IMR-90 (cell line): ENCODE data around the gene ACTR3C. TPM values are rescaled to one million over a fixed set of nuclear protein-coding genes. Genes with fewer than 3 reads are reported as not detected.
"Not testable (repeated sequence)": the region's sequence is repeated elsewhere in the genome, so short reads cannot be mapped to it uniquely, and the experiment has no call there.

Experiments used
- ATAC-seq: fragments of 200-7000 bp; cut with Tn5 transposase; 2 replicates; pipeline ENCODE4 v1.9.1; 2020; ENCODE audit warnings: low read depth, mild to moderate bottlenecking, moderate library complexity
- BruUV-seq: library from RNA; stranded (reverse); fragments of 400-500 nt; replicated peaks from 2 replicates; lab custom pipeline; 2021; lab: Mats Ljungman, UMichigan
- CTCF ChIA-PET: fragments of 300-600 bp; formaldehyde crosslinking; extraction: SDS; loops from one replicate; lab custom pipeline; 2021; ENCODE audit warnings: antibody characterized with exemption; lab: Yijun Ruan, JAX
- POLR2A ChIA-PET: fragments of 300-600 bp; sonication (Branson Sonifier 250); formaldehyde crosslinking; loops from one replicate; lab custom pipeline; 2022; ENCODE audit warnings: antibody characterized with exemption; ENCODE audit not compliant: unreplicated experiment; lab: Charles Lee
- DNase-seq: peaks from one replicate; pipeline ENCODE4 v3.0.0; 2013
- H2AFZ ChIP-seq: replicated peaks from 2 replicates; pipeline ENCODE3; 2013; ENCODE audit warnings: low read length, mild to moderate bottlenecking; ENCODE audit not compliant: poor library complexity
- H2AK5ac ChIP-seq: 2 replicates; pipeline ENCODE4 v1.6.1; 2013; ENCODE audit warnings: low read depth, low read length, inconsistent platforms
- H2AK9ac ChIP-seq: replicated peaks from 2 replicates; pipeline ENCODE3; 2013; ENCODE audit warnings: mild to moderate bottlenecking, low read depth, low read length, moderate library complexity; ENCODE audit not compliant: poor library complexity
- H2BK120ac ChIP-seq: 2 replicates; pipeline ENCODE4 v1.6.1; 2013; ENCODE audit warnings: low read depth, low read length, inconsistent platforms
- H2BK15ac ChIP-seq: 3 replicates; pipeline ENCODE4 v1.6.1; 2013; ENCODE audit warnings: low read depth, low read length, inconsistent platforms
- H2BK20ac ChIP-seq: 2 replicates; pipeline ENCODE4 v1.6.1; 2013; ENCODE audit warnings: low read depth, mild to moderate bottlenecking, inconsistent platforms, low read length, moderate library complexity
- H2BK5ac ChIP-seq: 2 replicates; pipeline ENCODE4 v1.6.1; 2013; ENCODE audit warnings: mild to moderate bottlenecking, low read depth, low read length, inconsistent platforms; ENCODE audit not compliant: poor library complexity, severe bottlenecking
- H3K14ac ChIP-seq: replicated peaks from 2 replicates; pipeline ENCODE4 v1.6.1; 2013; ENCODE audit warnings: low read depth, low read length, inconsistent platforms
- H3K18ac ChIP-seq: 2 replicates; pipeline ENCODE4 v1.6.1; 2013; ENCODE audit warnings: low read depth, low read length, control low read depth
- H3K23ac ChIP-seq: 2 replicates; pipeline ENCODE4 v1.6.1; 2013; ENCODE audit warnings: low read depth, low read length, inconsistent platforms
- H3K27ac ChIP-seq: 2 replicates; pipeline ENCODE4 v1.5.1; 2013; ENCODE audit warnings: mild to moderate bottlenecking, control low read depth, low read length; ENCODE audit not compliant: insufficient read depth
- H3K27me3 ChIP-seq: 2 replicates; pipeline ENCODE4 v1.6.1; 2013; ENCODE audit warnings: low read length; ENCODE audit not compliant: control insufficient read depth, insufficient read depth
- H3K36me3 ChIP-seq: 2 replicates; pipeline ENCODE4 v1.6.1; 2013; ENCODE audit warnings: low read length, mixed read lengths; ENCODE audit not compliant: control insufficient read depth, insufficient read depth
- H3K4ac ChIP-seq: 2 replicates; pipeline ENCODE4 v1.6.1; 2013; ENCODE audit warnings: low read depth, low read length, inconsistent platforms
- H3K4me1 ChIP-seq: 2 replicates; pipeline ENCODE4 v1.6.1; 2013; ENCODE audit warnings: low read length, mixed read lengths; ENCODE audit not compliant: control insufficient read depth, insufficient read depth
- H3K4me2 ChIP-seq: 2 replicates; pipeline ENCODE4 v1.6.1; 2013; ENCODE audit warnings: low read depth, mild to moderate bottlenecking, control low read depth, low read length, moderate library complexity
- H3K4me3 ChIP-seq: 2 replicates; pipeline ENCODE4 v1.5.1; 2013; ENCODE audit warnings: low read depth, mild to moderate bottlenecking, control low read depth, low read length, moderate library complexity; ENCODE audit not compliant: insufficient read depth
- H3K56ac ChIP-seq: 2 replicates; pipeline ENCODE4 v1.6.1; 2013; ENCODE audit warnings: low read length, inconsistent platforms; ENCODE audit not compliant: insufficient read depth; ENCODE audit errors: extremely low read depth
- H3K79me1 ChIP-seq, 2 experiments: 2 replicates each; pipeline ENCODE4 v1.6.1; 2013; ENCODE audit warnings: low read length in 2 of 2, inconsistent platforms in 1 of 2, low read depth in 1 of 2
- H3K9ac ChIP-seq: 2 replicates; pipeline ENCODE4 v1.6.1; 2013; ENCODE audit warnings: low read depth, low read length, control low read depth
- H3K9me1 ChIP-seq: 2 replicates; pipeline ENCODE4 v1.6.1; 2013; ENCODE audit warnings: low read length, inconsistent platforms; ENCODE audit not compliant: insufficient read depth
- H3K9me3 ChIP-seq: 2 replicates; pipeline ENCODE4 v1.6.1; 2013; ENCODE audit warnings: low read length; ENCODE audit not compliant: control insufficient read depth, insufficient read depth
- H4K20me1 ChIP-seq: 2 replicates; pipeline ENCODE4 v1.6.1; 2013; ENCODE audit warnings: low read length, inconsistent platforms; ENCODE audit not compliant: insufficient read depth
- H4K5ac ChIP-seq: 2 replicates; pipeline ENCODE4 v1.6.1; 2013; ENCODE audit warnings: mild to moderate bottlenecking, low read depth, low read length, control low read depth
- H4K8ac ChIP-seq, 2 experiments: 2 replicates each; pipeline ENCODE4 v1.6.1; 2013; ENCODE audit warnings: low read depth in 2 of 2, low read length in 2 of 2, control low read depth in 1 of 2, inconsistent platforms in 1 of 2
- H4K91ac ChIP-seq: 2 replicates; pipeline ENCODE4 v1.6.1; 2013; ENCODE audit warnings: low read depth, low read length, inconsistent platforms; ENCODE audit not compliant: insufficient read depth
- CEBPB ChIP-seq: IDR thresholded peaks from 2 replicates; pipeline ENCODE4 v1.6.1; 2012; ENCODE audit warnings: low read depth, low read length, improper control_type of control experiment
- WGBS, 2 experiments: methylation state at CpG; one replicate each; pipeline versions ENCODE4 v1.1.5 to v1.1.7; 2013; ENCODE audit warnings: missing lambda C conversion rate in 2 of 2; ENCODE audit not compliant: insufficient read length in 1 of 2; ENCODE audit errors: extremely low coverage in 2 of 2; 5-methylcytosine and 5-hydroxymethylcytosine counted together
- dilution Hi-C: fragments of 300-500 bp; cut with HindIII; formaldehyde crosslinking; loops from one replicate; pipeline ENCODE4 v1.14.3; 2018; ENCODE audit warnings: low sequenced_read_pairs; ENCODE audit not compliant: unreplicated experiment
- in situ Hi-C: fragments of 300-500 bp; cut with MboI; formaldehyde crosslinking; loops from 3 replicates; pipeline ENCODE4 v1.14.3; 2019; ENCODE audit warnings: low sequenced_read_pairs, inconsistent platforms, mixed read lengths
- intact Hi-C: fragments of 100-400 bp; cut with micrococcal nuclease; formaldehyde crosslinking; loops from 2 replicates; pipeline ENCODE4 v1.10.0; 2022
- polyA plus RNA-seq, 3 experiments: library from polyadenylated mRNA; depleted of rRNA; stranded (reverse); fragments of >200 nt; gene quantifications; 2 replicates each; pipeline ENCODE4 v1.2.3, GENCODE V29; 2012; ENCODE audit warnings: low replicate concordance in 1 of 3
- total RNA-seq: library from RNA; depleted of rRNA; stranded (reverse); fragments of >200 nt; gene quantifications from 2 replicates; pipeline ENCODE4 v1.2.3, GENCODE V29; 2012

The ACTR3C gene
- total and polyA plus RNA-seq, 2 of the 4 experiments (the other 2 are of a cell fraction) = not detected

DNA sequence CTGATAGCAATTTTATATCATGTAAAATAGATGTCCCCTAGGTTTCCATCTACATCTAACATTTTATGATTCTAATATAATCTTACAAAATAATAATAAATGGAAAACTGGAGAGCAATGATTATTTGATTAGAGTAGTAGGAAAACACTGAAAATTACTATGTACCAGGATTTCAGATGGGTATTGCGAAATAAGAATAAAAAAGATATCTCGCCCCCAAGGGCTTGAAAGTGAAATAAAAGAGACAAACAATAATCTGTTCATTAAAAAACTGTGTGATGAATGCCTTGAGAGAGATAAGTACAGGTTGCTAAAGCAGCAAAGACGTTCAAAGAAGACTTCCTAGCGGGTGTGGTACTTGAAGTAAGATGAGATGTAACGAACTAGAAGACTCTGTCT lies 60.7 kb downstream of the ACTR3C start:
- TF ChIP-seq CEBPB = peak; percentile 32; the same call in 1 of the 2 replicates
- CTCF ChIA-PET, H2AK5ac ChIP-seq, H2BK5ac ChIP-seq, H3K36me3 ChIP-seq, H3K4me2 ChIP-seq, H3K9ac ChIP-seq, in situ Hi-C loops, H3K9me1 ChIP-seq, H3K27ac ChIP-seq, H3K4me3 ChIP-seq, H3K56ac ChIP-seq, H3K79me1 ChIP-seq, H3K14ac ChIP-seq, dilution Hi-C loops, H2BK15ac ChIP-seq, intact Hi-C loops, H3K23ac ChIP-seq, H2AFZ ChIP-seq, H3K9me3 ChIP-seq, H4K5ac ChIP-seq, H3K18ac ChIP-seq, H4K20me1 ChIP-seq, DNase-seq, H2BK20ac ChIP-seq, H2BK120ac ChIP-seq, POLR2A ChIA-PET, ATAC-seq, H4K91ac ChIP-seq, H3K4ac ChIP-seq, H3K4me1 ChIP-seq, H4K8ac ChIP-seq, BruUV-seq, H2AK9ac ChIP-seq, H3K27me3 ChIP-seq: not testable (repeated sequence)
- no CpG with 5 or more reads among the region's 5 CpGs for WGBS, 2 experiments

GRCh38 chr7:150247745-150248144 lies 75.6 kb downstream of the ACTR3C start:
- H2BK120ac ChIP-seq, H2AFZ ChIP-seq, H2BK5ac ChIP-seq, H3K9ac ChIP-seq, H3K4ac ChIP-seq, CTCF ChIA-PET, H2AK9ac ChIP-seq, DNase-seq, H4K5ac ChIP-seq, BruUV-seq, H3K4me1 ChIP-seq, in situ Hi-C loops, POLR2A ChIA-PET, H4K20me1 ChIP-seq, H3K9me1 ChIP-seq, H3K36me3 ChIP-seq, H2BK15ac ChIP-seq, H4K91ac ChIP-seq, H3K27ac ChIP-seq, H3K23ac ChIP-seq, H3K4me3 ChIP-seq, H2AK5ac ChIP-seq, H3K27me3 ChIP-seq, dilution Hi-C loops, H2BK20ac ChIP-seq, H3K9me3 ChIP-seq, H3K4me2 ChIP-seq, H3K56ac ChIP-seq, H3K14ac ChIP-seq, H4K8ac ChIP-seq, H3K18ac ChIP-seq, intact Hi-C loops, H3K79me1 ChIP-seq, ATAC-seq: not testable (repeated sequence)
- WGBS, 2 experiments = no CpG with 5 or more reads among the region's 3 CpGs
